Stimulated activated CD8-positive, alpha-beta memory T cell treated with anti-CD3 and anti-CD28 coated beads, Interleukin-7, amount 100 ng/mL, for 48 hours (primary cell): ENCODE results near the gene ACSL5.
"Not testable (repeated sequence)": the region's sequence is repeated elsewhere in the genome, so short reads cannot be mapped to it uniquely, and the experiment has no call there.

Experiments
- DNase-seq, 2 donors: peaks; one replicate each; pipeline ENCODE4 v3.0.0-alpha.2; 2020; ENCODE audit warnings: low read depth in 1 of 2; ENCODE audit errors: extremely low read depth in 1 of 2

ACSL5 gene

GRCh38 chr10:112456533-112456932 is 82.6 kb downstream of the ACSL5 start:
- no peak for DNase-seq

GRCh38 chr10:112460366-112460765 is 86.5 kb downstream of the ACSL5 start:
- DNase-seq, result no peak

GRCh38 chr10:112461029-112461887 is 87.3 kb downstream of the ACSL5 start:
- peak in 1 of 2 donors; percentile 48 for DNase-seq

- DNase-seq, result not testable (repeated sequence)
Measured at GRCh38 chr10:112464074-112464473, 90.2 kb downstream of the ACSL5 start.

- no peak for DNase-seq
Measured at GRCh38 chr10:112465299-112465883, 91.5 kb downstream of the ACSL5 start.

GRCh38 chr10:112466802-112467201 is 92.9 kb downstream of the ACSL5 start:
- no peak for DNase-seq

GRCh38 chr10:112467541-112468075 is 93.7 kb downstream of the ACSL5 start:
- no peak for DNase-seq

- DNase-seq, result no peak
Measured at GRCh38 chr10:112471878-112472487, 98.1 kb downstream of the ACSL5 start.

GRCh38 chr10:112475575-112476218 is 101.8 kb downstream of the ACSL5 start:
- DNase-seq, result no peak
